Retinal pigment epithelial cell (primary cell): ENCODE measurements around the gene SV2C.
"Not testable (repeated sequence)": the region's sequence is repeated elsewhere in the genome, so short reads cannot be mapped to it uniquely, and the experiment has no call there.

Experiments used
- DNase-seq: peaks from one replicate; pipeline ENCODE4 v3.0.0-alpha.2; 2010; ENCODE audit warnings: low read depth
- H3K4me3 ChIP-seq: 2 replicates; pipeline ENCODE4 v1.5.1; 2011; ENCODE audit warnings: mild to moderate bottlenecking, low read length, control low read depth, moderate library complexity
- TF ChIP-seq, protein P1 (sequence below): conservative IDR thresholded peaks from 2 replicates; pipeline ENCODE4 v1.5.1; 2011; ENCODE audit warnings: low read depth, low read length, control low read depth, inconsistent platforms

Gene SV2C

DNA sequence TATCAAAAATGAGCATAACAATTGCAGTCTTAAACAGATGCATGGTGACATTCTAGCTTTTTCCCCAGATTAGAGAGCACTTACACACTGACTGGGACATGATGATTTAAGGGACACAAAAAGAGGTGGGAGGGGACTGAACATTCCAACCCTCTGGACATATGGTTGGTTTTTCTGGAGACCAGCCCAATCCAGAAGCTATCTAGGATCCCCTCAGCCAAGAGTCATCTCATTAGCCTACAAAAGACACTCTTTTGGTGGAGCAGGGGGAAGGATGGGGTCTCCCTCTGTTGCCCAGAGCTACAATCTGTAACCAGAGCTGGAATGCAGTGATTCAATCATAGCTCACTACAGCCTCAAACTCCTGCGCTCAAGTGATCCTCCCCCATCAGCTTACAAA lies 222.6 kb downstream of the SV2C start:
- no peak for DNase-seq
- TF ChIP-seq, protein P1, sequence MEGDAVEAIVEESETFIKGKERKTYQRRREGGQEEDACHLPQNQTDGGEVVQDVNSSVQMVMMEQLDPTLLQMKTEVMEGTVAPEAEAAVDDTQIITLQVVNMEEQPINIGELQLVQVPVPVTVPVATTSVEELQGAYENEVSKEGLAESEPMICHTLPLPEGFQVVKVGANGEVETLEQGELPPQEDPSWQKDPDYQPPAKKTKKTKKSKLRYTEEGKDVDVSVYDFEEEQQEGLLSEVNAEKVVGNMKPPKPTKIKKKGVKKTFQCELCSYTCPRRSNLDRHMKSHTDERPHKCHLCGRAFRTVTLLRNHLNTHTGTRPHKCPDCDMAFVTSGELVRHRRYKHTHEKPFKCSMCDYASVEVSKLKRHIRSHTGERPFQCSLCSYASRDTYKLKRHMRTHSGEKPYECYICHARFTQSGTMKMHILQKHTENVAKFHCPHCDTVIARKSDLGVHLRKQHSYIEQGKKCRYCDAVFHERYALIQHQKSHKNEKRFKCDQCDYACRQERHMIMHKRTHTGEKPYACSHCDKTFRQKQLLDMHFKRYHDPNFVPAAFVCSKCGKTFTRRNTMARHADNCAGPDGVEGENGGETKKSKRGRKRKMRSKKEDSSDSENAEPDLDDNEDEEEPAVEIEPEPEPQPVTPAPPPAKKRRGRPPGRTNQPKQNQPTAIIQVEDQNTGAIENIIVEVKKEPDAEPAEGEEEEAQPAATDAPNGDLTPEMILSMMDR, result no peak
- H3K4me3 ChIP-seq, result no peak overlapping the region

DNA sequence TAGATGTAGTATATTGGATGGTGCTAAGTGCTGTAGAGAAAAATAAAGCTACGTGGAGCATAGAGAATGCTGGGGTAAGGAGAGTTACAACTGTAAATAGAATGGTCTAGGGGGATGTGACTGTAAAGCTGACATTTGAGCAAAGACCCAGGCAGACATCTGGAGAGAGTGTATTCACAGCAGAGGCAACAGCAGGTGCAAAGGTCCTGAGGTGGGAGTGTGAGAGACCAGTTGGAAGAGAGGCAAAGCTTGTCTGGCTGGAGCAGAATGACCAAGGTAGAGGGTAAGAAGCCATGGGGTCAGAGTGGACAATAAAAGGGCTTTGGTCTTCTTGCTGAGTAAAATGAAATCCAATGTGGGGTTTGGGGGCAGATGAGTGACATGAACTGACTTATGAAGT lies 227.0 kb downstream of the SV2C start:
- no peak overlapping the region for H3K4me3 ChIP-seq
- TF ChIP-seq, protein P1, result no peak
- DNase-seq, result no peak

DNA sequence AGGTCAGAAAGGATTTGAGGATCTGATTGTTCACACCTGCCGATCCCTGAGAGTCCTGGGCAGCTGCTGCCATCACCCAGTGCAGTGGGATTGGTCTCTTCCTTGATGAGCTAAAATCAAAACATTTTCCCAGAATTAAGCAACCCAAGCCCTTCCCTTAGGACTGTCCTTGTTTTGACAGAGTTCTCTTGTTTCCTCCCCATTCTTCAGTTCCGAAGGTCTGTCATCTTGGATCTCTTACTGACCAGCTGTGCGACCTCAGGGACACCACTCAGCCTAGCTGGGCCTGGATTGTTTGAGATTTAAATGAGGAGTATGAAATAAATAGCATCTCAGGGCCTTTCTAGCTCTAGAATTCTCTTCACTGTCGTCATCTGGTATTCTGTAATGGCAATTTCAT lies 229.6 kb downstream of the SV2C start:
- no peak overlapping the region for H3K4me3 ChIP-seq
- TF ChIP-seq, protein P1, result no peak
- DNase-seq, result no peak

DNA sequence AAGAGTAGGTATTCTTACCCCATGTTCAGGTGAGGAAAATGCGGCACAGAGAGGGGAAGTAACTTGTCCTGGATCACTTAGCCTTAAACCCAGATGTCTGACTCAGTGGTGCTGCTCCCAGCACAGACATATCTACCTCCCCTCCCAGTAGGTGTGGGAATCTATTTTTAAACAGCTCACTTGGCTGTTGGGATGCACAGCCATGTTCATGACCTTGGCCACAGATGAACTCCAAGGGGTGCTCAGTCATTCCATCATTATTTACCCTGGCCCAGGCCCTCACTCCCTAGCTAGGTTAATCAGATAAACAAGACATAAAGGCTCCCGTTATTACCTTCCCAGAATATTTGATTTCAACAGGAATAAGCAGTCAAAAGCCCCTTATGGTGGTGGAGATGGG lies 231.5 kb downstream of the SV2C start:
- H3K4me3 ChIP-seq, result no peak overlapping the region
- no peak for DNase-seq
- TF ChIP-seq, protein P1, result no peak

GRCh38 chr5:76319673-76320072 lies 236.5 kb downstream of the SV2C start:
- DNase-seq, result no peak
- no peak overlapping the region for H3K4me3 ChIP-seq
- TF ChIP-seq, protein P1, result no peak

GRCh38 chr5:76323494-76323893 lies 240.3 kb downstream of the SV2C start:
- H3K4me3 ChIP-seq, DNase-seq: not testable (repeated sequence)

GRCh38 chr5:76325326-76325725 lies 242.1 kb downstream of the SV2C start:
- H3K4me3 ChIP-seq, result no peak overlapping the region
- TF ChIP-seq, protein P1, result no peak
- no peak for DNase-seq
